SW 1271 (cell line): ENCODE data around the gene DLK1.

Source experiments
- DNase-seq, 2 experiments: peaks; one replicate each; lab custom pipeline; 2025; lab: John Stamatoyannopoulos, UW

Gene DLK1

GRCh38 chr14:100726550-100727085 is at the start of gene DLK1:
Gene DLK1 (plus strand): TSS chr14:100726892. CDS start chr14:100727069, 177 bp downstream.
- DNase-seq: no peak

GRCh38 chr14:100677152-100677551 is 49.5 kb upstream of the DLK1 start:
- DNase-seq: no peak

- DNase-seq: no peak
Observed at GRCh38 chr14:100677554-100678468, 48.9 kb upstream of the DLK1 start.

GRCh38 chr14:100678469-100678828 is 48.2 kb upstream of the DLK1 start:
- DNase-seq: no peak

GRCh38 chr14:100679153-100679552 is 47.5 kb upstream of the DLK1 start:
- DNase-seq: no peak

- no peak for DNase-seq
Observed at GRCh38 chr14:100679707-100680438, 46.8 kb upstream of the DLK1 start.

- DNase-seq: no peak
Observed at GRCh38 chr14:100680439-100681051, 46.1 kb upstream of the DLK1 start.

- DNase-seq: no peak
Observed at GRCh38 chr14:100681111-100681510, 45.6 kb upstream of the DLK1 start.

- DNase-seq: no peak
Observed at GRCh38 chr14:100682749-100683148, 43.9 kb upstream of the DLK1 start.

- no peak for DNase-seq
Observed at GRCh38 chr14:100683578-100683977, 43.1 kb upstream of the DLK1 start.

GRCh38 chr14:100684154-100684553 is 42.5 kb upstream of the DLK1 start:
- DNase-seq: no peak

GRCh38 chr14:100684961-100685360 is 41.7 kb upstream of the DLK1 start:
- no peak for DNase-seq

GRCh38 chr14:100686858-100687257 is 39.8 kb upstream of the DLK1 start:
- DNase-seq: no peak

GRCh38 chr14:100687386-100687785 is 39.3 kb upstream of the DLK1 start:
- no peak for DNase-seq

GRCh38 chr14:100688051-100688450 is 38.6 kb upstream of the DLK1 start:
- DNase-seq: no peak

GRCh38 chr14:100688598-100689461 is 37.9 kb upstream of the DLK1 start:
- DNase-seq: peak; percentile 27 to 51

- no peak for DNase-seq
Observed at GRCh38 chr14:100690672-100691071, 36.0 kb upstream of the DLK1 start.

GRCh38 chr14:100691395-100692056 is 35.2 kb upstream of the DLK1 start:
- no peak for DNase-seq

- DNase-seq: no peak
Observed at GRCh38 chr14:100692256-100692655, 34.4 kb upstream of the DLK1 start.

GRCh38 chr14:100692859-100693558 is 33.7 kb upstream of the DLK1 start:
- peak; percentile 89 to 91 for DNase-seq
